GM19239 (cell line): Measurements from ENCODE around the gene CCDC61.

Experiments
- DNase-seq: peaks from one replicate; pipeline ENCODE4 v3.0.0; 2011; ENCODE audit warnings: low spot score; ENCODE audit not compliant: insufficient read length
- FAIRE-seq: peaks from 2 replicates; lab custom pipeline; 2011; peaks lifted over from hg19 to GRCh38; lab: Jason Lieb, UNC

CCDC61 gene

DNA sequence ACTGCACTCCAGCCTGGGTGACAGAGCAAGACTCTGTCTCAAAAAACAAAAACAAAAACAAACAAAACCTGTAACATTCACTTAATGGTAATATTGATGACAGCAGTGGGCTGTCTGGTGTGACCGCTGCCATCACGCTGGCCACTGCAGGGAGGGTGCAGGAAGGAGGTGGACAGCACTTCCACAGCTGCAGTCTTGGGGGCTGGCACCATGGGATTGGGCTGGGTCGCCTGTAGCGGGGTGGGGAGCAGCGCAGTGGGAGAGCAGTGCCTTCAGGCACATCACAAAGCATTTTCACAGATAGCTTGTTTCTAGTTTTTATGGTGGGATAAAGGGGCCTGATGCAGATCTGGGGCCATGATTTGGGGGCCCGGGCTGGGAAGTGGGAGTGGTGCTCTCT lies 40.3 kb downstream of the CCDC61 start:
- FAIRE-seq (no peak), DNase-seq (no peak)

DNA sequence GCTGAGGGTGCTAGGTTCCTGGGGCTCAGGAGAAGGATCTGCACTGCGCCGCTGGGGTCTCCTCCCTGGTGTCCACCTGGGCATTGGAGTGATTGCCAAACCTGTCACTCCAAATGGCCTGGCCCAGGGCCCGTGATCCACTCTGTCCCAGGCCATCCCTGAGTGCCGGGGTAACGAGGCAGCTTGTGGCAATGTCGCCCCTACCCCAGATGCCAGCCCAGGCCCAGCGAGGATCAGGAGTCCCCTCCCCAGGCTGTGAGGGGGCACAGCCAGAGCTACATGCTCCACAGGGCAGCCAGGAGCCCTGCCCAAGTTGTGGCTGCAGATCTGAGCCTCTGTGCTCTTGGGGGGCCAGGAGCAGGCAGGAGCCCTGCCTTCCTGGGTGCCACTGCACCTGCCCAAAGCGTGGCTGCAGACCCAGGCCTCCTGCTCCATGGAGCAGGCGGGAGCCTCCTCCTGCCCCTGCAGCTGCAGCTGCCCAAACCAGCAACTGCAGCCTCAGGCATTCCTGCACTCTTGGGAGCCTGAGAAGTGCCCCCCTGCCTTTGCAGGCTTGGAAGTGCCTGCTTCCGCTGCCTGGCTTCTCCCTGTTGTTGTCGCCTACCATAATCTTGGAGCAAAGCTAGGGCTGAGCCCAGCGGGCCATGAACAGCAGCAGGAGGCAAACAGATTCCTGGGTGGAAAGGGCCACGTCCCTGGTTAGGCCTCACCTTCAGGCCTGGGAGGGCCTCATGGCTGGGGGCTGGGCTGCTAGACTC lies 40.9 kb downstream of the CCDC61 start:
- DNase-seq = no peak
- FAIRE-seq = no peak

DNA sequence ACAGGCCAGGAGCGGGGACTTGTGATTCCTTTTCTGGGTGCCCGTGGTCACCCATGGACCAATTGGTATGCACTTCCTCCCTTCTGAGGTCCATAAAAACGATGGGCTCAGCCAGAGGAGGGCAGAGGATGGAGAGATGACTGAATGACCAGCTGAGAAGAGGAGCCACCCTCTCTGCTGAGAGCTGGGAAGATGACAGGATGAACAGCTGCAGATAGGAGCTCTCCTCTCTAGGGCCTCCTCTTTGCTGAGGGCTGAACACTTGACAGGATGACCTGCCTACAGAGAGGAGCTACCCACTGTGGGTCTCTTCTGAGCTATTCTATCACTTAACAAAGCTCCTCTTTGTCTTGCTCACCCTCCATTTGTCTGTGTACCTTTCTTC lies 41.5 kb downstream of the CCDC61 start:
- DNase-seq (no peak), FAIRE-seq (no peak)

DNA sequence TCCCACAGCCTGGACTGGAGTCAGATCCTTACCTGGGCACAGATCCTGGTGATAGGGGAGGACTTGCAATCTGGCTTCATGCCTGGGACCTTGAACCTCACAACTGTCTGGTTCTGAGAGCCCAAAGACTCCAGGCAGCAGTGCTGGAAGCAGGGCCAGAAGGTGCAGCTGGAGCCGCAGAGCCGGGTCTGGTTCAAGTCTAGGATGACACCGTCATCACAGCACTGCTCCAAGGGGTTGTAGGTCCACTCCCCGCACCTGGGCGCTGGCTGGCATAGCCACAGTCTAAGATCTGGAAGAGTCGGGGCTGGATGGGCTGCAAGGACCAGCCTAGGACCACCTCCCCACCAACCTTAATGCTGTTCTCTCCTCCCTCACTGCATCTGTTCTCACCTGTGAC lies 44.9 kb downstream of the CCDC61 start:
- FAIRE-seq (no peak), DNase-seq (no peak)

DNA sequence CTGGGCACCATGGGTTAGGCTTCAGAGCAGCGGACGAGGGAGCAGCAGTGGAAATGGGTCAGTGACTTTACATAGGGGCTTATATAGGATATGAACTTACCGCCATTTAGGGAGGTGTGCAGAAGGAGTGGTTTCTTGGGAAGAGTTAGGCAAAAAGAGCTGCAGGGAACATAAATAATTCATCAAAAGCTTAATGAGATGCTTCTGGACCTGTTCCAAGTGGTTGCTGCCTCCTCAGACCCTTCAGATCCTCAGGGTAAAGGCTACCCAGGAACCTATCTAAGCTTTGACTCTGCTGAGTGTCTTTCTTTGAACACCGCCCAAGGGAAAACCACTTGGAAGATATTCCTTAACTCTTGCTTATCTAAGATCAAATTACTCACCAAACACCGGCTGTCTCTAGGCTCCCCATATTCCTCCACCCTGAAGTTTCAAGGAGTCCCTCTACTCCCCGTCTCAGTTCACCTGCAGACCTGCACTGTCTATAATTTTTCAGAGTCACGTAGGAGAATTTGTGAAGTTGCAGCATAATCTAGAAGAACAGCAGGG lies 45.8 kb downstream of the CCDC61 start, which contains the start of gene IGFL4:
IGFL4 (minus strand) TSS at position 51 of the 549 bp plus-strand sequence; CDS start at position 11, 40 bp downstream.
- FAIRE-seq (no peak), DNase-seq (no peak)

DNA sequence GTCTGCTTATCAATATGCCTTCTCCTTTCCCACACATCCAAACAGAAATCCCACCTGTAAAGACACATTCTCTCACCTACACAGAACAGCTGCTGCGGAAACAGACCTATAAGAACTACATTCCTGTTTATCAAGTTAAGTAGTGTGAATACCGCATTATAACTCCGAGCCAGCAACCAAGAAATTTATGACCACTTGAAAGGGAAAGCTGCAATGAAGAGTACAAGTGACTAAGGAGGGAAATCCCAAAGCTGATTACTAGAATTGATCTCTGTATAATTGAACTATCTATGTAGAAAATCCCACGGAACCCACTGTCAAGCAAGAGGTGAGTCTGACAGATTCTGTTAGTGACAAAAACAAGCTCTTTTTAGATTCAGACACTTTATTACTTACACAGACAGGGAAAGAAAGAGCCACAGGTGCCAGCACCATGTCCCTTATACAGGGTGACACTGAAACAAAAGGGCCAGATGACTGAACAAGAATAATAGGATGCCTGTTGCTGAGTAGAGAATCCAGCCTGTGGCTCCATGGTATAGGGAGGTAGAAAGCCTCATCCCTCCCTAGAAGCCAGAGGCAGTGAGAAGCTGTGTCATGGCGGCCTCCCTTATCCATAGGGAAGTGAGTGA lies 47.1 kb downstream of the CCDC61 start:
- DNase-seq = no peak
- FAIRE-seq = no peak

DNA sequence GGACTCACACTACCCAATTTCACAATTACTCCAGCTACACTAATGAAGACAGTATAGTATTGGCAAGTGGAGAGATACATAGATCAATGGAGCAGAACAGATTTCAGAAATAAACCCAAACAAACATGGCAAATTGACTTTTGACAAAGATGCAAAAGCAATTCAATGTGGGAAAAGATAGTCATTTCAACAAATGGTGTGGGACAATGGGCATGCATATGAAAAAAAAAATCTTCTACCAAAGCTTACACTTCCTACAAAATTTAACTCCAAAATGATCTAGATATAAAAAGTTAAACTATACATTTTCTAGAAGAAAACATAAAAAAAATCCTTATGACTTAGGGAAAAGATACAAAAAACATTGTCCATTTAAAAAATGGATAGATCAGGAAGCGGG lies 48.3 kb downstream of the CCDC61 start:
- no peak for FAIRE-seq
- no peak for DNase-seq

DNA sequence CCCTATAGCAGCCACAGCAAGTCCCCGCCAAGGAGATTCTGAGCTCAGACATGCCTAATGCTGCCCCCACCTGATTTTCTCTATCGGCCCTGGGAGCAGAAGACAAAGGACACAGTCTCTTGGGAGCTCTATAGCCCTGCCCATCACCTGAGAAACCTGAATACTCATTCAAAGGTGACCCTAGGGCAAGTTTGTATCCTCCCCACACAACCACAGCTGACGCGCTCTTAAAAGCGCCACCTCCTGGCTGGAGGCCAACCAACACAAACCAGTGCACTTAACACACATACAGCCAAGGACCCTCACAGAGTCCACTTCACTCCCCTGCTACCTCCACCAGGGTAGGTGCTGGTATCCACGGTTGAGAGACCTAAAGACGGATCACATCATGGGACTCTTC lies 54.3 kb downstream of the CCDC61 start:
- no peak for FAIRE-seq
- DNase-seq = no peak

DNA sequence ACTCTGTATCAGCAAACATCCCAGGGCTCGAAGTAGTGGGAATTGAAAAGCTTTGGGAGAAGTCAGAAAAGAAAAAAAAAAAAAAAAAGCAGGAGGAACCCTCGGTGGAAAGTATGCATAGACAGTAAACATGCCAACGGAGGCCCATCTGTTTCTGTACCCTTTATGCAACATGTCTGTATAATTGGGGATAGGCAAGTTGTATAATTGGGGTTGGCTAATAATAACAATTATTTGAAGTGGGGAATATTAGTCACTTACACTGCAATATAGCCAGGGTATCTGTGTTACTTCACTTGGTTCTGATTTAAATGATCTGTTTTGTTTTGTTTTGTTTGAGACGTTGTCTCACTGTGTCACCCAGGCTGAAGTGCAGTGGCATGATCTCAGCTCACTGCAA lies 57.6 kb downstream of the CCDC61 start:
- FAIRE-seq (no peak), DNase-seq (no peak)

DNA sequence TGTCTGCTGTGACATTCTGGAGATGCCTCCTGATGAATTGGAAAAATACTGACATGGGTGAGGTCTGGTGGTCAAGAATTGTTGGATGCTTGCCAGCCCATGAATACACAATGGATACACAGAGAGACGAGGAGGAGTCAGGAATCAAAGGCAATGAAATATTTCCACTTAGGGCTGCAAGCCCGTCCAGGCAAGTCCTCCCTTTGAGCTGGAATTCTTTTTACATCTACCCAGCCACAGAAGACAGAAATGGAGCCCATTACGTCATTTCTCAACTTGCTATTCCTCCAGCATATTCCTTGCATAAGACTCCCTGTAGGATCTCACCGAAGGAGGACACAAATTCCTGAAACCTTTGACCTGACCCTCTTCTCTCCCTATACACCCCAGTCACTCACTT lies 61.3 kb downstream of the CCDC61 start:
- no peak for FAIRE-seq
- no peak for DNase-seq

DNA sequence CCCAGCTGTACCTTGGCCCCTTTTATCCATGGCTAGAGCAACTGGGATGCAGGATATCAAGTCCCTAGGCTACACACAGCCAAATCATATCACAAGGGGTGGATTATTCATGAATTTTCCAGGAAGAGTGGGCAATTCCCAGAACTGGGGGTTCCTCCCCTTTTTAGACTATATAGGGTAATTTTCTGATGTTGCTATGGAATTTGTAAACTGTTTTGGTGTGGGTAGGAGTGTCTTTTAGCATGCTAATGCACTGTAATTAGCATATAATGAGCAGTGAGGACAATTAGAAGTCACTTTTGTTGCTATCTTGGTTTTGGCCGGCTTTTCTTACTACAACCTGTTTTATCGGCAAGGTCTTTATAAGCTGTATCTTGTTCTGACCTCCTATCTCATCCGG lies 63.5 kb downstream of the CCDC61 start:
- FAIRE-seq (no peak), DNase-seq (no peak)

DNA sequence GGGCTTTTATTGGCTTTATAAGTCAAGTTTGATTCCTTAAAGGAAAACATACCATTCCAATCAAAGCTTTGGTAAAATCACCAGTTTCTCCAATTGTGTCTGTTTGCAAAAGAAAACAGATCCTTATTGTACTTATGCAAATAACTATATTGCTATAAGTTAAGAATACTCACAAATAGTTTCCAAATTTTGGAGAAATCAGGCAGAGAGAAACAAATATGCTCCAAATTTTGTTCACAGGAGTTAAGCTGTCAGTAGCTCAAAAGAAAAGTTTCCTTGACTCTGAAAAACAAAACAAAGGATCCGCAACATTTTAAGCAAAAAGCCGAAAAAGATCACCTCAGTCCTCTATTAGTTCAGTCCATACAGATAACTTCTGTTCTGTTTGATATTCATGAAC lies 64.7 kb downstream of the CCDC61 start:
- FAIRE-seq = no peak

DNA sequence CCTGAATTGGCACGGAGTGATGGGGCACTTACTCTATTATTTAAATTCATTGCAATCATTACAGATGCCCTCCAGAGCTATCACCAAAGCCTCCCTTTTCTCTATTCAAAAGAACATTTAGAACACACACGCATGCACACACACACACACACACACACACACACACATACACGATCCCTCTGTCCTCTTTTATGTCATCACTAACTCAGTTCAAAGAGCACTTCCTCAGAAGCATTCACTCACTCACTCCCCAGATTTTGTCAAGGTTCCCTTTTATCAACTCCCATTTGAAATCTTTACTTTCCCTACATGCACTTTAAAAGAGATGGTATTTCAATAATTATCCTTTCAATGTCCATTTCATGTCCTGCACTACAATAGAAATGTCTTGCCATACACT lies 67.9 kb downstream of the CCDC61 start:
- no peak for FAIRE-seq
- DNase-seq = no peak

More for the DNA sequence above, 64.7 kb downstream of the CCDC61 start:
- DNase-seq = no peak

DNA sequence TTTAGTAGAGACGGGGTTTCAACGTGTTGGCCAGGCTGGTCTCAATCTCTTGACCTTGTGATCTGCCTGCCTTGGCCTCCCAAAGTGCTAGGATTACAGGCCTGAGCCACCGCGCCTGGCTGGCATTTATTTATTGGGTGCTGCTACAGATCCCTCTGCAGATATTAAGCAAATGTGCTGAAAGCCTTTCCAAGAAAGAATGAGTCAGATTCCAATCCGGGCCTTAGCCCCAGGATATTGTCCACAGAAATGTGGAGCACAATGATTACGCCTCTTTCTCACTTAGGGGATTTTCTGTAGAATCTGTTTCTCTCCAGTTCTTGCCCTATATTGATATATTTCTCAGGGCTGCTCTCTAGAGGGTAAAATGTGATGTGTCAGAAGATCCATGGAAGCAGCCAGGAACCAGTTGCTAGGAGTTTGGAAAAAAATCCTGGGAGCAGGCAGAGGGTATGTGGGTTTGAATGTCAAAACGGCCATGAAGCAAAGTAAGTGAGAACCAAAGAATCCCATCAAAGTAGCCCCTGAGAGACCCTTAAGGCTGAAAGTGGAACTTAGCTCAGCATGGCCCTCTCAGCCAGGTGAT lies 70.3 kb downstream of the CCDC61 start:
- no peak for DNase-seq
- no peak for FAIRE-seq

DNA sequence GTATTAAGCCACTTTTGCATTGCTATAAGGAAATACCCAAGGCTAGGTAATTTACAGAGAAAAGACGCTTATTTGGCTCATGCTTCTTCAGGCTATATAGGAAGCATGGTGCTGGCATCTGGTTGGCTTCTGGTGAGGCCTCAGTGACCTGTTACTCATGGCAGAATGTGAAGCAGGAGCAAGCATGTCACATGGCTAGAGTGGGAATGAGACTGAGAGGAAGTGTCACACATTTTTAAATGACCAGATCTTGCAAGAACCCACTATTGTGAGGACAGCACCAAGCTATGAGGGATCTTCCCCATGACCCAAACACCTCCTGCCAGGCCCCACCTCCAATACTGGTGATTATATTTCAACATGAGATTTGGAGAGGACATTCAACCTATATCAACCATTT lies 71.2 kb downstream of the CCDC61 start:
- FAIRE-seq = no peak

DNA sequence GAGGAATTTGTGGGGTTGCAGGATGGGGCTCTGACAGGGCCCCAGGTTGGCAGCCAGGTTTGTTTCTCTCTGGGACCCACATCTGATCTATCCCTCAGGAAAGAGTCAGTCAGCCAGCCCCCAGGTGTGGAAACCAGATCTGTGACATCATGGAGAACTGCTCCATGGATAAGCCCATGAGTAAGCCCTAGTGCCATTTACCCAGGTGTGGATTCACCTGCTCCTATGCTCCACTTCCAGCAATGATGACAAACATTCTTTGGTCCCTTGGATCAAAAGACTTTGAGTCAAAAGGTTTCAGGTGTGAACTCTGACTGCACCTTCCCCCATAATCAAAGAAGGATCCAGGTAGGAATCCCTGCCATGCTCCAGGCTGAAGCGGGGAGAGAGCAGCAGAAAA lies 72.4 kb downstream of the CCDC61 start:
- no peak for DNase-seq
- FAIRE-seq = no peak

More for the DNA sequence above, 71.2 kb downstream of the CCDC61 start:
- DNase-seq = no peak
